A673 (cell line): ENCODE measurements around the gene TGFBR1. TPM values are rescaled to one million over a fixed set of nuclear protein-coding genes. Genes with fewer than 3 reads are reported as not detected.

Experiments
- BruUV-seq: library from RNA; stranded (reverse); fragments of 400-500 nt; replicated peaks from 2 replicates; lab custom pipeline; 2021; lab: Mats Ljungman, UMichigan
- CTCF ChIA-PET: fragments of 300-600 bp; sonication (Branson Sonifier 250); formaldehyde crosslinking; loops from one replicate; lab custom pipeline; 2022; ENCODE audit warnings: antibody characterized with exemption; lab: Charles Lee
- POLR2A ChIA-PET: fragments of 300-600 bp; sonication (Branson Sonifier 250); formaldehyde crosslinking; loops from one replicate; lab custom pipeline; 2022; ENCODE audit warnings: antibody characterized with exemption; ENCODE audit not compliant: low non-redundant PET; lab: Charles Lee
- DNase-seq: peaks from one replicate; pipeline ENCODE4 v3.0.0-alpha.2; 2015; ENCODE audit warnings: low spot score
- H3K27ac ChIP-seq: fragments of 200-600 bp; sonication (generic); 2 replicates; pipeline ENCODE4 v1.5.1; 2016; ENCODE audit warnings: mixed run types, low read depth, mild to moderate bottlenecking, mixed read lengths, antibody characterized with exemption, low read length; ENCODE audit not compliant: poor library complexity, severe bottlenecking
- H3K27me3 ChIP-seq: fragments of 200-600 bp; sonication (generic); replicated peaks from 2 replicates; pipeline ENCODE4 v1.6.1; 2017; ENCODE audit warnings: mixed run types, low read depth, mild to moderate bottlenecking, mixed read lengths, antibody characterized with exemption, low read length; ENCODE audit not compliant: insufficient read depth, poor library complexity
- H3K36me3 ChIP-seq: fragments of 200-600 bp; sonication (generic); 2 replicates; pipeline ENCODE4 v1.6.1; 2016; ENCODE audit warnings: mixed run types, mild to moderate bottlenecking, mixed read lengths, antibody characterized with exemption, low read length; ENCODE audit not compliant: insufficient read depth, poor library complexity, severe bottlenecking
- H3K4me1 ChIP-seq: fragments of 200-600 bp; sonication (generic); 2 replicates; pipeline ENCODE4 v1.6.1; 2017; ENCODE audit warnings: mixed run types, mild to moderate bottlenecking, mixed read lengths, antibody characterized with exemption, low read length; ENCODE audit not compliant: insufficient read depth, poor library complexity, severe bottlenecking
- H3K4me3 ChIP-seq: fragments of 200-600 bp; sonication (generic); 2 replicates; pipeline ENCODE4 v1.5.1; 2016; ENCODE audit warnings: low read depth, mixed run types, mild to moderate bottlenecking, mixed read lengths, low read length; ENCODE audit not compliant: poor library complexity, severe bottlenecking
- H3K9me3 ChIP-seq: fragments of 200-600 bp; sonication (generic); 2 replicates; pipeline ENCODE4 v1.6.1; 2016; ENCODE audit warnings: mixed run types, low read depth, mild to moderate bottlenecking, mixed read lengths, antibody characterized with exemption, low read length; ENCODE audit not compliant: poor library complexity, severe bottlenecking
- CTCF ChIP-seq: fragments of 300-800, 200-600 bp; sonication (generic); conservative IDR thresholded peaks from 2 replicates; pipeline ENCODE4 v1.5.1; 2017; ENCODE audit warnings: low read depth, mild to moderate bottlenecking, antibody characterized with exemption, low read length, moderate library complexity, mixed read lengths
- EZH2 ChIP-seq: fragments of 200-600 bp; sonication (generic); IDR thresholded peaks from 2 replicates; pipeline ENCODE4 v1.6.1; 2017; ENCODE audit warnings: borderline replicate concordance, low read depth, mild to moderate bottlenecking, mixed read lengths, antibody characterized with exemption, low read length; ENCODE audit not compliant: poor library complexity, severe bottlenecking
- intact Hi-C: fragments of 100-400 bp; cut with micrococcal nuclease; formaldehyde crosslinking; loops from one replicate; pipeline ENCODE4 v1.10.0; 2022; ENCODE audit not compliant: unreplicated experiment
- total RNA-seq: library from RNA; stranded (reverse); gene quantifications from 2 replicates; pipeline ENCODE4 v1.2.3, GENCODE V29; 2021

The TGFBR1 gene
- total RNA-seq, 1 experiment from 2014 or later = 3.5 TPM

GRCh38 chr9:99113414-99114048, 8.6 kb downstream of the TGFBR1 start:
- Histone ChIP-seq H3K36me3 (no peaks in the 10 kb centered on the region), H3K9me3 (no peaks in the 10 kb centered on the region), H3K4me1 (no peaks in the 10 kb centered on the region), H3K27ac (no peak overlapping the region), H3K4me3 (no peak overlapping the region), H3K27me3 (no peaks in the 10 kb centered on the region)
- CTCF ChIA-PET = no interaction called here
- BruUV-seq = no TSS peak
- DNase-seq = no peak
- intact Hi-C loops = no loop called here
- POLR2A ChIA-PET = no interaction called here
- no peak for TF ChIP-seq EZH2
- no peak for TF ChIP-seq CTCF

GRCh38 chr9:99114049-99114440, 9.1 kb downstream of the TGFBR1 start:
- Histone ChIP-seq H3K27me3 (no peaks in the 10 kb centered on the region), H3K36me3 (no peaks in the 10 kb centered on the region), H3K4me3 (no peak overlapping the region), H3K9me3 (no peaks in the 10 kb centered on the region), H3K27ac (no peak overlapping the region), H3K4me1 (no peaks in the 10 kb centered on the region)
- no TSS peak for BruUV-seq
- no peak for DNase-seq
- ChIA-PET CTCF (no interaction called here), POLR2A (no interaction called here)
- TF ChIP-seq CTCF = no peak
- TF ChIP-seq EZH2 = no peak
- intact Hi-C loops = no loop called here

- Histone ChIP-seq H3K4me3 (no peak overlapping the region), H3K27ac (no peak overlapping the region), H3K36me3 (no peaks in the 10 kb centered on the region), H3K27me3 (no peaks in the 10 kb centered on the region), H3K4me1 (no peaks in the 10 kb centered on the region), H3K9me3 (no peaks in the 10 kb centered on the region)
- no peak for DNase-seq
- POLR2A ChIA-PET = no interaction called here
- CTCF ChIA-PET = no interaction called here
- no TSS peak for BruUV-seq
- intact Hi-C loops = no loop called here
- TF ChIP-seq CTCF (no peak), EZH2 (no peak)
Observed at GRCh38 chr9:99114846-99115500, 10.1 kb downstream of the TGFBR1 start.
